Measurements from ENCODE around the gene NRXN3. TPM values are rescaled to one million over a fixed set of nuclear protein-coding genes. Genes with fewer than 3 reads are reported as not detected.

The NRXN3 gene
- total and polyA plus RNA-seq, 2 donors (not counting 1 experiment from before 2014, with no cell fraction given), result not detected

- H3K4me1 Mint-ChIP-seq, result no peaks in the 10 kb centered on the region
- no peak overlapping the region for H3K9ac ChIP-seq (ENCODE audit: low read length)
- H3K27ac Mint-ChIP-seq, result no peak overlapping the region
- H3K79me2 ChIP-seq (ENCODE audit: control insufficient read depth, insufficient read depth, low read length), result no peaks in the 10 kb centered on the region
- no peak overlapping the region for H3K4me2 ChIP-seq (replicated peaks; ENCODE audit: low read depth, low read length, poor library complexity, severe bottlenecking)
- CTCF ChIA-PET, result no interaction called here
- peaks cover 2% of the 10 kb centered on the region for H3K9me3 Mint-ChIP-seq (ENCODE audit: insufficient read depth)
- peaks cover 0 to 24% (median 7%) of the 10 kb centered on the region in 4 experiments for H3K27me3 ChIP-seq (replicated peaks in 1 of 4; ENCODE audit: control extremely low read depth in 1 of 4, control insufficient read depth in 3 of 4, insufficient read depth in 4 of 4, low read length in 3 of 4)
- no peaks in the 10 kb centered on the region for H4K20me1 ChIP-seq (ENCODE audit: control insufficient read depth, insufficient read depth, low read length, poor library complexity, severe bottlenecking)
- H3K27me3 Mint-ChIP-seq, result peaks cover 53% of the 10 kb centered on the region
- ATAC-seq (ENCODE audit: low read depth) (no peak), DNase-seq (no peak)
- intact Hi-C loops (cut with micrococcal nuclease), result no loop called here
- no peaks in the 10 kb centered on the region for H3K4me1 ChIP-seq (ENCODE audit: control insufficient read depth in 2 of 2, insufficient read depth in 2 of 2, low read length in 2 of 2)
- H3K36me3 ChIP-seq (replicated peaks in 1 of 2; ENCODE audit: control extremely low read depth in 1 of 2, control insufficient read depth in 1 of 2, extremely low read depth in 1 of 2, insufficient read depth in 2 of 2, low read length in 1 of 2), result no peaks in the 10 kb centered on the region
- no peak overlapping the region for H3K27ac ChIP-seq (ENCODE audit: low read length in 2 of 2)
- H3K4me3 ChIP-seq (ENCODE audit: control extremely low read depth in 1 of 5, extremely low read depth in 1 of 5, insufficient read depth in 1 of 5, low read depth in 2 of 5, low read length in 4 of 5), result no peak overlapping the region
- WGBS (ENCODE audit: insufficient coverage), result 20% methylated on average over 18 of the region's 18 CpGs
- no peak overlapping the region for H2AFZ ChIP-seq (ENCODE audit: insufficient read depth, low read depth, low read length, poor library complexity, severe bottlenecking)
- TF ChIP-seq, protein P1, sequence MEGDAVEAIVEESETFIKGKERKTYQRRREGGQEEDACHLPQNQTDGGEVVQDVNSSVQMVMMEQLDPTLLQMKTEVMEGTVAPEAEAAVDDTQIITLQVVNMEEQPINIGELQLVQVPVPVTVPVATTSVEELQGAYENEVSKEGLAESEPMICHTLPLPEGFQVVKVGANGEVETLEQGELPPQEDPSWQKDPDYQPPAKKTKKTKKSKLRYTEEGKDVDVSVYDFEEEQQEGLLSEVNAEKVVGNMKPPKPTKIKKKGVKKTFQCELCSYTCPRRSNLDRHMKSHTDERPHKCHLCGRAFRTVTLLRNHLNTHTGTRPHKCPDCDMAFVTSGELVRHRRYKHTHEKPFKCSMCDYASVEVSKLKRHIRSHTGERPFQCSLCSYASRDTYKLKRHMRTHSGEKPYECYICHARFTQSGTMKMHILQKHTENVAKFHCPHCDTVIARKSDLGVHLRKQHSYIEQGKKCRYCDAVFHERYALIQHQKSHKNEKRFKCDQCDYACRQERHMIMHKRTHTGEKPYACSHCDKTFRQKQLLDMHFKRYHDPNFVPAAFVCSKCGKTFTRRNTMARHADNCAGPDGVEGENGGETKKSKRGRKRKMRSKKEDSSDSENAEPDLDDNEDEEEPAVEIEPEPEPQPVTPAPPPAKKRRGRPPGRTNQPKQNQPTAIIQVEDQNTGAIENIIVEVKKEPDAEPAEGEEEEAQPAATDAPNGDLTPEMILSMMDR (IDR thresholded peaks at IDR 0.05), result no peak
- no peak for TF ChIP-seq EZH2 (IDR thresholded peaks at IDR 0.05; ENCODE audit: borderline replicate concordance, insufficient read depth, low read depth, low read length, poor library complexity, severe bottlenecking)
- H3K9me3 ChIP-seq (ENCODE audit: control extremely low read depth in 1 of 3, control insufficient read depth in 2 of 3, insufficient read depth in 1 of 3, low read length in 2 of 3), result peaks cover 0 to 16% (median 0%) of the 10 kb centered on the region in 3 donors
- no peak overlapping the region for H3K4me3 Mint-ChIP-seq
- POLR2A ChIA-PET, result no interaction called here
These were observed 1108.2 kb downstream of the NRXN3 start for GRCh38 chr14:79278286-79278797.

- peaks cover 0 to 24% (median 7%) of the 10 kb centered on the region in 4 experiments for H3K27me3 ChIP-seq (replicated peaks in 1 of 4; ENCODE audit: control extremely low read depth in 1 of 4, control insufficient read depth in 3 of 4, insufficient read depth in 4 of 4, low read length in 3 of 4)
- no peaks in the 10 kb centered on the region for H4K20me1 ChIP-seq (ENCODE audit: control insufficient read depth, insufficient read depth, low read length, poor library complexity, severe bottlenecking)
- no peak overlapping the region for H3K4me3 Mint-ChIP-seq
- no peaks in the 10 kb centered on the region for H3K4me1 ChIP-seq (ENCODE audit: control insufficient read depth in 2 of 2, insufficient read depth in 2 of 2, low read length in 2 of 2)
- no peaks in the 10 kb centered on the region for H3K79me2 ChIP-seq (ENCODE audit: control insufficient read depth, insufficient read depth, low read length)
- H3K9me3 Mint-ChIP-seq (ENCODE audit: insufficient read depth), result peaks cover 2% of the 10 kb centered on the region
- peaks cover 53% of the 10 kb centered on the region for H3K27me3 Mint-ChIP-seq
- no peak overlapping the region for H3K9ac ChIP-seq (ENCODE audit: low read length)
- ATAC-seq (ENCODE audit: low read depth) (no peak), DNase-seq (no peak)
- peaks cover 0 to 16% (median 0%) of the 10 kb centered on the region in 3 donors for H3K9me3 ChIP-seq (ENCODE audit: control extremely low read depth in 1 of 3, control insufficient read depth in 2 of 3, insufficient read depth in 1 of 3, low read length in 2 of 3)
- intact Hi-C loops (cut with micrococcal nuclease), result no loop called here
- no peak overlapping the region for H3K27ac ChIP-seq (ENCODE audit: low read length in 2 of 2)
- 6% methylated on average over 67 of the region's 67 CpGs for WGBS (ENCODE audit: insufficient coverage)
- ChIA-PET CTCF (no interaction called here), POLR2A (no interaction called here)
- H3K4me2 ChIP-seq (replicated peaks; ENCODE audit: low read depth, low read length, poor library complexity, severe bottlenecking), result no peak overlapping the region
- H3K36me3 ChIP-seq (replicated peaks in 1 of 2; ENCODE audit: control extremely low read depth in 1 of 2, control insufficient read depth in 1 of 2, extremely low read depth in 1 of 2, insufficient read depth in 2 of 2, low read length in 1 of 2), result no peaks in the 10 kb centered on the region
- no peaks in the 10 kb centered on the region for H3K4me1 Mint-ChIP-seq
- no peak overlapping the region for H2AFZ ChIP-seq (ENCODE audit: insufficient read depth, low read depth, low read length, poor library complexity, severe bottlenecking)
- TF ChIP-seq, protein P1 (IDR thresholded peaks at IDR 0.05), result no peak
- TF ChIP-seq EZH2 (IDR thresholded peaks at IDR 0.05; ENCODE audit: borderline replicate concordance, insufficient read depth, low read depth, low read length, poor library complexity, severe bottlenecking), result no peak
- H3K27ac Mint-ChIP-seq, result no peak overlapping the region
- H3K4me3 ChIP-seq (ENCODE audit: control extremely low read depth in 1 of 5, extremely low read depth in 1 of 5, insufficient read depth in 1 of 5, low read depth in 2 of 5, low read length in 4 of 5), result no peak overlapping the region
These were observed 1108.8 kb downstream of the NRXN3 start for GRCh38 chr14:79278798-79279644.
